IMR-90 (cell line): ENCODE measurements around the gene SH3BP5. TPM values are rescaled to one million over a fixed set of nuclear protein-coding genes. Genes with fewer than 3 reads are reported as not detected.

Source experiments
- ATAC-seq: fragments of 200-7000 bp; cut with Tn5 transposase; 2 replicates; pipeline ENCODE4 v1.9.1; 2020; ENCODE audit warnings: low read depth, mild to moderate bottlenecking, moderate library complexity
- BruUV-seq: library from RNA; stranded (reverse); fragments of 400-500 nt; replicated peaks from 2 replicates; lab custom pipeline; 2021; lab: Mats Ljungman, UMichigan
- CTCF ChIA-PET: fragments of 300-600 bp; formaldehyde crosslinking; extraction: SDS; loops from one replicate; lab custom pipeline; 2021; ENCODE audit warnings: antibody characterized with exemption; lab: Yijun Ruan, JAX
- POLR2A ChIA-PET: fragments of 300-600 bp; sonication (Branson Sonifier 250); formaldehyde crosslinking; loops from one replicate; lab custom pipeline; 2022; ENCODE audit warnings: antibody characterized with exemption; ENCODE audit not compliant: unreplicated experiment; lab: Charles Lee
- DNase-seq: peaks from one replicate; pipeline ENCODE4 v3.0.0; 2013
- H2AFZ ChIP-seq: replicated peaks from 2 replicates; pipeline ENCODE3; 2013; ENCODE audit warnings: low read length, mild to moderate bottlenecking; ENCODE audit not compliant: poor library complexity
- H2AK5ac ChIP-seq: 2 replicates; pipeline ENCODE4 v1.6.1; 2013; ENCODE audit warnings: low read depth, low read length, inconsistent platforms
- H2AK9ac ChIP-seq: replicated peaks from 2 replicates; pipeline ENCODE3; 2013; ENCODE audit warnings: mild to moderate bottlenecking, low read depth, low read length, moderate library complexity; ENCODE audit not compliant: poor library complexity
- H2BK120ac ChIP-seq: 2 replicates; pipeline ENCODE4 v1.6.1; 2013; ENCODE audit warnings: low read depth, low read length, inconsistent platforms
- H2BK15ac ChIP-seq: 3 replicates; pipeline ENCODE4 v1.6.1; 2013; ENCODE audit warnings: low read depth, low read length, inconsistent platforms
- H2BK20ac ChIP-seq: 2 replicates; pipeline ENCODE4 v1.6.1; 2013; ENCODE audit warnings: low read depth, mild to moderate bottlenecking, inconsistent platforms, low read length, moderate library complexity
- H2BK5ac ChIP-seq: 2 replicates; pipeline ENCODE4 v1.6.1; 2013; ENCODE audit warnings: mild to moderate bottlenecking, low read depth, low read length, inconsistent platforms; ENCODE audit not compliant: poor library complexity, severe bottlenecking
- H3K14ac ChIP-seq: replicated peaks from 2 replicates; pipeline ENCODE4 v1.6.1; 2013; ENCODE audit warnings: low read depth, low read length, inconsistent platforms
- H3K18ac ChIP-seq: 2 replicates; pipeline ENCODE4 v1.6.1; 2013; ENCODE audit warnings: low read depth, low read length, control low read depth
- H3K23ac ChIP-seq: 2 replicates; pipeline ENCODE4 v1.6.1; 2013; ENCODE audit warnings: low read depth, low read length, inconsistent platforms
- H3K27ac ChIP-seq: 2 replicates; pipeline ENCODE4 v1.5.1; 2013; ENCODE audit warnings: mild to moderate bottlenecking, control low read depth, low read length; ENCODE audit not compliant: insufficient read depth
- H3K27me3 ChIP-seq: 2 replicates; pipeline ENCODE4 v1.6.1; 2013; ENCODE audit warnings: low read length; ENCODE audit not compliant: control insufficient read depth, insufficient read depth
- H3K36me3 ChIP-seq: 2 replicates; pipeline ENCODE4 v1.6.1; 2013; ENCODE audit warnings: low read length, mixed read lengths; ENCODE audit not compliant: control insufficient read depth, insufficient read depth
- H3K4ac ChIP-seq: 2 replicates; pipeline ENCODE4 v1.6.1; 2013; ENCODE audit warnings: low read depth, low read length, inconsistent platforms
- H3K4me1 ChIP-seq: 2 replicates; pipeline ENCODE4 v1.6.1; 2013; ENCODE audit warnings: low read length, mixed read lengths; ENCODE audit not compliant: control insufficient read depth, insufficient read depth
- H3K4me2 ChIP-seq: 2 replicates; pipeline ENCODE4 v1.6.1; 2013; ENCODE audit warnings: low read depth, mild to moderate bottlenecking, control low read depth, low read length, moderate library complexity
- H3K4me3 ChIP-seq: 2 replicates; pipeline ENCODE4 v1.5.1; 2013; ENCODE audit warnings: low read depth, mild to moderate bottlenecking, control low read depth, low read length, moderate library complexity; ENCODE audit not compliant: insufficient read depth
- H3K56ac ChIP-seq: 2 replicates; pipeline ENCODE4 v1.6.1; 2013; ENCODE audit warnings: low read length, inconsistent platforms; ENCODE audit not compliant: insufficient read depth; ENCODE audit errors: extremely low read depth
- H3K79me1 ChIP-seq, 2 experiments: 2 replicates each; pipeline ENCODE4 v1.6.1; 2013; ENCODE audit warnings: low read length in 2 of 2, inconsistent platforms in 1 of 2, low read depth in 1 of 2
- H3K9ac ChIP-seq: 2 replicates; pipeline ENCODE4 v1.6.1; 2013; ENCODE audit warnings: low read depth, low read length, control low read depth
- H3K9me1 ChIP-seq: 2 replicates; pipeline ENCODE4 v1.6.1; 2013; ENCODE audit warnings: low read length, inconsistent platforms; ENCODE audit not compliant: insufficient read depth
- H3K9me3 ChIP-seq: 2 replicates; pipeline ENCODE4 v1.6.1; 2013; ENCODE audit warnings: low read length; ENCODE audit not compliant: control insufficient read depth, insufficient read depth
- H4K20me1 ChIP-seq: 2 replicates; pipeline ENCODE4 v1.6.1; 2013; ENCODE audit warnings: low read length, inconsistent platforms; ENCODE audit not compliant: insufficient read depth
- H4K5ac ChIP-seq: 2 replicates; pipeline ENCODE4 v1.6.1; 2013; ENCODE audit warnings: mild to moderate bottlenecking, low read depth, low read length, control low read depth
- H4K8ac ChIP-seq, 2 experiments: 2 replicates each; pipeline ENCODE4 v1.6.1; 2013; ENCODE audit warnings: low read depth in 2 of 2, low read length in 2 of 2, control low read depth in 1 of 2, inconsistent platforms in 1 of 2
- H4K91ac ChIP-seq: 2 replicates; pipeline ENCODE4 v1.6.1; 2013; ENCODE audit warnings: low read depth, low read length, inconsistent platforms; ENCODE audit not compliant: insufficient read depth
- BHLHE40 ChIP-seq: fragments of 150-350 bp; IDR thresholded peaks from 2 replicates; pipeline ENCODE4 v1.6.1; 2016; ENCODE audit warnings: mild to moderate bottlenecking, low read depth, low read length
- CHD1 ChIP-seq: IDR thresholded peaks from 2 replicates; pipeline ENCODE4 v1.6.1; 2012; ENCODE audit warnings: low read depth, low read length, improper control_type of control experiment
- FOS ChIP-seq: fragments of 150-350 bp; IDR thresholded peaks from 2 replicates; pipeline ENCODE4 v1.6.1; 2016; ENCODE audit warnings: low read depth, low read length
- MXI1 ChIP-seq: IDR thresholded peaks from 2 replicates; pipeline ENCODE4 v1.6.1; 2012; ENCODE audit warnings: low read depth, mild to moderate bottlenecking, low read length, moderate library complexity, borderline replicate concordance
- NFE2L2 ChIP-seq: fragments of 150-350 bp; IDR thresholded peaks from 2 replicates; pipeline ENCODE4 v1.6.1; 2016; ENCODE audit warnings: low read depth, mild to moderate bottlenecking, low read length
- POLR2A ChIP-seq: IDR thresholded peaks from 2 replicates; pipeline ENCODE4 v1.6.1; 2012; ENCODE audit warnings: mild to moderate bottlenecking, low read depth, low read length
- RAD21 ChIP-seq: IDR thresholded peaks from 2 replicates; pipeline ENCODE4 v1.6.1; 2012; ENCODE audit warnings: low read length, improper control_type of control experiment
- RFX5 ChIP-seq: IDR thresholded peaks from 2 replicates; pipeline ENCODE4 v1.8.0; 2012; ENCODE audit warnings: low read depth, mild to moderate bottlenecking, low read length, moderate library complexity
- WGBS, 2 experiments: methylation state at CpG; one replicate each; pipeline versions ENCODE4 v1.1.5 to v1.1.7; 2013; ENCODE audit warnings: missing lambda C conversion rate in 2 of 2; ENCODE audit not compliant: insufficient read length in 1 of 2; ENCODE audit errors: extremely low coverage in 2 of 2; 5-methylcytosine and 5-hydroxymethylcytosine counted together
- dilution Hi-C: fragments of 300-500 bp; cut with HindIII; formaldehyde crosslinking; loops from one replicate; pipeline ENCODE4 v1.14.3; 2018; ENCODE audit warnings: low sequenced_read_pairs; ENCODE audit not compliant: unreplicated experiment
- in situ Hi-C: fragments of 300-500 bp; cut with MboI; formaldehyde crosslinking; loops from 3 replicates; pipeline ENCODE4 v1.14.3; 2019; ENCODE audit warnings: low sequenced_read_pairs, inconsistent platforms, mixed read lengths
- intact Hi-C: fragments of 100-400 bp; cut with micrococcal nuclease; formaldehyde crosslinking; loops from 2 replicates; pipeline ENCODE4 v1.10.0; 2022
- polyA plus RNA-seq, 3 experiments: library from polyadenylated mRNA; depleted of rRNA; stranded (reverse); fragments of >200 nt; gene quantifications; 2 replicates each; pipeline ENCODE4 v1.2.3, GENCODE V29; 2012; ENCODE audit warnings: low replicate concordance in 1 of 3
- total RNA-seq: library from RNA; depleted of rRNA; stranded (reverse); fragments of >200 nt; gene quantifications from 2 replicates; pipeline ENCODE4 v1.2.3, GENCODE V29; 2012
- TF ChIP-seq, protein P1 (sequence below): fragments of 150-350 bp; IDR thresholded peaks from 2 replicates; pipeline ENCODE4 v1.6.1; 2016; ENCODE audit warnings: low read depth, mild to moderate bottlenecking, low read length, moderate library complexity, borderline replicate concordance

Gene SH3BP5
- total and polyA plus RNA-seq, 2 of the 4 experiments (the other 2 are of a cell fraction): 14.0 to 23.5 TPM

DNA sequence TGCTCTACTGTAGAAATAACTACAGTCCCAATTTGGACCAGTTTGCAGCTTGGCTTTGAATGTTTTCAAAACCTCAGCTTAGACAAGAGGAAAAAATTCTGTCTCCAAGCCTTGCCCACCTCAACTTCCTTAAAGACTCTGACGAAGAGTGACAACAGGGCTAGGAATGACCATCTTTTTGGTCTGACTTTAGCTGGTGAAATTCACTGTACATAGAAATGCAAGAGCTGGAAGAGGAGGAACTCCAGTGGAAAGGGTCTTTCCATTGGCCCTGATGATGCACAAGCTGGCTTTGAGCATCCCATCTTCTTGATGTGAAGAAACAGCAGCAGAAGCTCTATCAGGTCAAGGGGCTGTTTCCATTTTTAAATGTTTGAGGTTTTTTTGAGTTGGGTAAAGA lies 22.7 kb upstream of the SH3BP5 start:
- H2BK20ac ChIP-seq: no peak overlapping the region
- no peak overlapping the region for H3K27ac ChIP-seq
- no peaks in the 10 kb centered on the region for H3K9me1 ChIP-seq
- H4K91ac ChIP-seq: no peak overlapping the region
- H3K27me3 ChIP-seq: peaks cover 3% of the 10 kb centered on the region; the same call in 1 of the 2 replicates
- H3K9me3 ChIP-seq: peaks cover 4% of the 10 kb centered on the region; the same call in 1 of the 2 replicates
- no peak overlapping the region for H4K8ac ChIP-seq
- H3K79me1 ChIP-seq: no peaks in the 10 kb centered on the region
- H2AFZ ChIP-seq: no peak overlapping the region
- no peak overlapping the region for H3K56ac ChIP-seq
- no peak overlapping the region for H3K9ac ChIP-seq
- H3K4ac ChIP-seq: no peak overlapping the region
- BruUV-seq: no TSS peak
- H2AK5ac ChIP-seq: no peak overlapping the region
- no CpG with 5 or more reads among the region's 1 CpG for WGBS, 2 experiments
- in situ Hi-C loops: no loop called here
- CTCF ChIA-PET: interaction anchor here (0.5 kb wide), 1 partner anchor 34 kb away, joined by 9 read pairs; no protein-coding TSS in a partner anchor
- H2BK5ac ChIP-seq: no peak overlapping the region
- H3K4me3 ChIP-seq: no peak overlapping the region
- dilution Hi-C loops: no loop called here
- no peak overlapping the region for H3K4me2 ChIP-seq
- no peak overlapping the region for H4K5ac ChIP-seq
- H3K4me1 ChIP-seq: no peaks in the 10 kb centered on the region
- no peak overlapping the region for H2AK9ac ChIP-seq
- intact Hi-C loops: no loop called here
- H4K20me1 ChIP-seq: no peaks in the 10 kb centered on the region
- H3K14ac ChIP-seq: no peak overlapping the region
- H2BK120ac ChIP-seq: no peak overlapping the region
- POLR2A ChIA-PET: no interaction called here
- DNase-seq (no peak), ATAC-seq (no peak)
- no peak overlapping the region for H3K23ac ChIP-seq
- no peak for TF ChIP-seq RFX5
- TF ChIP-seq CHD1: no peak
- TF ChIP-seq BHLHE40: no peak
- TF ChIP-seq, protein P1, sequence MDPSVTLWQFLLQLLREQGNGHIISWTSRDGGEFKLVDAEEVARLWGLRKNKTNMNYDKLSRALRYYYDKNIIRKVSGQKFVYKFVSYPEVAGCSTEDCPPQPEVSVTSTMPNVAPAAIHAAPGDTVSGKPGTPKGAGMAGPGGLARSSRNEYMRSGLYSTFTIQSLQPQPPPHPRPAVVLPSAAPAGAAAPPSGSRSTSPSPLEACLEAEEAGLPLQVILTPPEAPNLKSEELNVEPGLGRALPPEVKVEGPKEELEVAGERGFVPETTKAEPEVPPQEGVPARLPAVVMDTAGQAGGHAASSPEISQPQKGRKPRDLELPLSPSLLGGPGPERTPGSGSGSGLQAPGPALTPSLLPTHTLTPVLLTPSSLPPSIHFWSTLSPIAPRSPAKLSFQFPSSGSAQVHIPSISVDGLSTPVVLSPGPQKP: no peak
- TF ChIP-seq RAD21: no peak
- no peak for TF ChIP-seq MXI1
- no peak for TF ChIP-seq POLR2A
- TF ChIP-seq NFE2L2: no peak
- no peak for TF ChIP-seq FOS
- no peak overlapping the region for H3K18ac ChIP-seq
- no peak overlapping the region for H2BK15ac ChIP-seq
- H3K36me3 ChIP-seq: no peaks in the 10 kb centered on the region
